Measurements from ENCODE around the gene IKZF2. TPM values are rescaled to one million over a fixed set of nuclear protein-coding genes. Genes with fewer than 3 reads are reported as not detected.

Gene IKZF2
- total and polyA plus RNA-seq, 10 of the 15 experiments (the other 5 are each of a cell fraction or from before 2014, with no cell fraction given) = 15.2 to 266 (median 87.2) TPM

- 0 out of 2 replicates have a peak, but pooled peaks cover 2% of the 10 kb centered on the region for H4K20me1 ChIP-seq (ENCODE audit: control insufficient read depth, insufficient read depth)
- ChIA-PET SMC1A (ENCODE audit: uncharacterized antibody, unreplicated experiment) (interaction anchor here (0.9 to 6.0 kb wide), 13 partner anchors 9 to 139 kb away, joined by 3 to 34 read pairs (median 3); no protein-coding TSS in a partner anchor), POLR2A (interaction anchor here (1.0 to 1.9 kb wide), 5 partner anchors 9 to 44 kb away, joined by 3 to 6 read pairs (median 3); no protein-coding TSS in a partner anchor), CTCF (interaction anchor here (1.1 to 1.6 kb wide), 3 partner anchors 11 to 44 kb away, joined by 3 to 6 read pairs (median 5); no protein-coding TSS in a partner anchor), RAD21 (ENCODE audit: unreplicated experiment) (interaction anchor here (0.9 to 1.7 kb wide), 6 partner anchors 11 to 327 kb away, joined by 3 to 7 read pairs (median 4); no protein-coding TSS in a partner anchor)
- H3K36me3 ChIP-seq (ENCODE audit: control insufficient read depth in 2 of 2, insufficient read depth in 2 of 2, low read length in 1 of 2) = no peaks in the 10 kb centered on the region; a peak in 2 of 4 replicates
- no peaks in the 10 kb centered on the region; the same call in 1 of the 2 replicates for H3K4me1 ChIP-seq (ENCODE audit: control insufficient read depth, insufficient read depth, low read length)
- no peaks in the 10 kb centered on the region for H3K27me3 ChIP-seq (replicated peaks in 1 of 2; ENCODE audit: control insufficient read depth in 2 of 2, insufficient read depth in 2 of 2, low read length in 1 of 2)
- H3K27ac ChIP-seq (ENCODE audit: control insufficient read depth, insufficient read depth) = 0 out of 2 replicates have a peak overlapping the region, but pooled peaks have one; percentile 13
- no TSS peak for BruUV-seq (replicated peaks)
- FAIRE-seq (no peak), ATAC-seq (no peak), DNase-seq (ENCODE audit: low read depth, low spot score) (no peak)
- no peak overlapping the region for H2AFZ ChIP-seq (ENCODE audit: control insufficient read depth, low read depth, low read length)
- H3K79me2 ChIP-seq (ENCODE audit: control insufficient read depth, insufficient read depth, low read length) = peaks cover 92% of the 10 kb centered on the region
- H3K4me2 ChIP-seq (ENCODE audit: control insufficient read depth, insufficient read depth) = peak overlapping the region; percentile 22; the same call in 1 of the 2 replicates
- in situ Hi-C loops (cut with MboI) = no loop called here
- no peak overlapping the region for H3K9ac ChIP-seq (ENCODE audit: control insufficient read depth, insufficient read depth, low read length)
- H3K9me3 ChIP-seq (replicated peaks; ENCODE audit: control insufficient read depth, insufficient read depth, low read length) = peaks cover 5% of the 10 kb centered on the region; the same call in 2 of the 3 replicates
- intact Hi-C loops (cut with micrococcal nuclease; ENCODE audit: unreplicated experiment) = no loop called here
- no peak overlapping the region; the same call in 1 of the 2 replicates for H3K4me3 ChIP-seq
- no peak for TF ChIP-seq SRF (IDR thresholded peaks at IDR 0.05; ENCODE audit: low read depth in 2 of 2, low read length in 2 of 2)
- no peak for TF ChIP-seq ETV6 (conservative IDR thresholded peaks at IDR 0.05 in 1 of 2, IDR thresholded peaks at IDR 0.05 in 1 of 2; ENCODE audit: borderline replicate concordance in 1 of 2, low read depth in 1 of 2)
- TF ChIP-seq ZNF592 (IDR thresholded peaks at IDR 0.05) = no peak
- TF ChIP-seq NBN (IDR thresholded peaks at IDR 0.05) = no peak
- TF ChIP-seq BACH1 (IDR thresholded peaks at IDR 0.05; ENCODE audit: borderline replicate concordance) = no peak
- TF ChIP-seq ZNF207 (IDR thresholded peaks at IDR 0.05; ENCODE audit: borderline replicate concordance) = no peak
- TF ChIP-seq RUNX3 (IDR thresholded peaks at IDR 0.05; ENCODE audit: low read length) = no peak
- TF ChIP-seq PRDM15 (CRISPR knock-in tag; IDR thresholded peaks at IDR 0.05) = no peak
- no peak for TF ChIP-seq MAX (IDR thresholded peaks at IDR 0.05; ENCODE audit: low read depth, low read length)
- TF ChIP-seq PKNOX1 (IDR thresholded peaks at IDR 0.05) = no peak
- no peak for TF ChIP-seq ZBTB33 (IDR thresholded peaks at IDR 0.05)
- TF ChIP-seq SIN3A (IDR thresholded peaks at IDR 0.05; ENCODE audit: low read depth, low read length) = no peak
- no peak for TF ChIP-seq MTA3 (IDR thresholded peaks at IDR 0.05; ENCODE audit: borderline replicate concordance, low read length)
Observed at GRCh38 chr2:213104903-213105202, 46.6 kb downstream of the IKZF2 start.

Data from GM12878 (cell line).